ENCODE measurements around the gene SERPIND1. TPM values are rescaled to one million over a fixed set of nuclear protein-coding genes. Genes with fewer than 3 reads are reported as not detected.

The SERPIND1 gene
- total RNA-seq: under 0.01 and 0.16 TPM in 2 replicates

DNA sequence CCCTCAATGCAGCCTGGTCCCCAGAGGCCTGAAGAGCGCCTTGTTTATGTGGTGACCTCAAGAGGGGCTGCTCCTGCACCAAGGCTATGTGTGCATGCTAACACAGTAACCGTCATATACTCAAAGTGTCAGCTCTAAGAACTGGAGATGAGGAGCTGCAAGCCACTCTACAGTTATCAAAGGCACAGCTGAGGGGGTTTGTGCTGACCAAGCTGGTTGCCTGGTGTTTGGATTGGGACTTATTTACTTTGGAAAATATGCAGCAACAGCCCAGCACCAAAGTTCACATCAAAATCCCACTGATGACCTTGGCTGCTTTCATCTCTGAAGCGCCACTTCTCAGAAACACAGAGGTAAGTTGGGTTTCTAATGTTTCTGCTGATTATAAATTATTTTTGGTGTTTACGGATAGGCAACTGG, at the start of gene SERPIND1:
Gene SERPIND1, plus strand, starts transcription at position 321 of the 420 bp plus-strand sequence. CDS start 5,200 bp downstream, outside the sequence.

Other genes starting within 250 kb of the SERPIND1 start
- gene PI4KA, start 84.7 kb downstream of the SERPIND1 start, total RNA-seq: 28.5 and 35.0 TPM in 2 replicates
- gene SNAP29, start 84.9 kb downstream of the SERPIND1 start, total RNA-seq: 18.4 and 20.3 TPM in 2 replicates
- gene CRKL, start 143.3 kb downstream of the SERPIND1 start, total RNA-seq: 39.5 and 42.6 TPM in 2 replicates
- gene AIFM3, start 193.1 kb downstream of the SERPIND1 start, total RNA-seq: not detected in 2 replicates
- 46.8 and 48.9 TPM in 2 replicates for gene LZTR1, start 208.2 kb downstream of the SERPIND1 start, total RNA-seq
- gene THAP7, start 228.0 kb downstream of the SERPIND1 start, total RNA-seq: 20.2 and 34.3 TPM in 2 replicates
- gene P2RX6, start 241.1 kb downstream of the SERPIND1 start, total RNA-seq: 3.1 and 3.6 TPM in 2 replicates